Ovary (tissue), 3 donors: ENCODE measurements around the gene UBE2I.

Source experiments
- POLR2A ChIP-seq: fragments of 450-650 bp; IDR thresholded peaks from one replicate; pipeline ENCODE4 v1.6.1; 2017; ENCODE audit warnings: antibody characterized with exemption, mild to moderate bottlenecking, moderate library complexity
- TF ChIP-seq, protein P1 (sequence below), 3 donors: fragments of 450-650 bp in 2 of 3; fragments of 200-600 bp in 1 of 3; IDR thresholded peaks; one replicate each; pipeline versions ENCODE4 v1.5.1 to v1.8.0; 2016 to 2022; ENCODE audit warnings: antibody characterized with exemption in 3 of 3, mild to moderate bottlenecking in 1 of 3
- donor health status: DM: no; HTN: no; CAD: no.

DNA sequence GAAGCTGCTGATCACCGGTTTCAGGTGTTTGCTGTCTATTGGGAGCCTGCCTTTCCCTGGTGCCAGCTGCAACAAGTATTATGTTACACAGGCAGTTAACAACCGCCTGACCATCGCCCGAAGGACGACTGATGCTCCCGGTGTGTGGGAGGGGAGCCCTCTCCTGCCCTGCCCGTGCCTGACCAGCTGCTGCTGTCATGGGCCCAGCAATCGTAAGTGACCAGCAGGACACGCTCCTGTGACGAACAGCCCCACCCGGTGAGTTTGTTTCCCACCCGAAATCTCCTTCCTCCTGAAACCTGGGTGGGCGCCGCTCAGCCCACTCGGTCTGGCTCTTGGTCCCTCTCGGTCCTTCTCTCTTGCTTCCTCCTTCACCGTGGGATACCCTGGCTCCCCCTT lies 17.9 kb upstream of the UBE2I start:
- TF ChIP-seq, protein P1, sequence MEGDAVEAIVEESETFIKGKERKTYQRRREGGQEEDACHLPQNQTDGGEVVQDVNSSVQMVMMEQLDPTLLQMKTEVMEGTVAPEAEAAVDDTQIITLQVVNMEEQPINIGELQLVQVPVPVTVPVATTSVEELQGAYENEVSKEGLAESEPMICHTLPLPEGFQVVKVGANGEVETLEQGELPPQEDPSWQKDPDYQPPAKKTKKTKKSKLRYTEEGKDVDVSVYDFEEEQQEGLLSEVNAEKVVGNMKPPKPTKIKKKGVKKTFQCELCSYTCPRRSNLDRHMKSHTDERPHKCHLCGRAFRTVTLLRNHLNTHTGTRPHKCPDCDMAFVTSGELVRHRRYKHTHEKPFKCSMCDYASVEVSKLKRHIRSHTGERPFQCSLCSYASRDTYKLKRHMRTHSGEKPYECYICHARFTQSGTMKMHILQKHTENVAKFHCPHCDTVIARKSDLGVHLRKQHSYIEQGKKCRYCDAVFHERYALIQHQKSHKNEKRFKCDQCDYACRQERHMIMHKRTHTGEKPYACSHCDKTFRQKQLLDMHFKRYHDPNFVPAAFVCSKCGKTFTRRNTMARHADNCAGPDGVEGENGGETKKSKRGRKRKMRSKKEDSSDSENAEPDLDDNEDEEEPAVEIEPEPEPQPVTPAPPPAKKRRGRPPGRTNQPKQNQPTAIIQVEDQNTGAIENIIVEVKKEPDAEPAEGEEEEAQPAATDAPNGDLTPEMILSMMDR (IDR thresholded peaks at IDR 0.05) = no peak
- no peak for TF ChIP-seq POLR2A
